NCI-H1048 (cell line): ENCODE results near the gene HDAC4.

Experiments
- DNase-seq: peaks from one replicate; lab custom pipeline; 2025; lab: John Stamatoyannopoulos, UW

Gene HDAC4

GRCh38 chr2:239397931-239398471 lies 2.8 kb downstream of the HDAC4 start:
- DNase-seq = no peak

DNA sequence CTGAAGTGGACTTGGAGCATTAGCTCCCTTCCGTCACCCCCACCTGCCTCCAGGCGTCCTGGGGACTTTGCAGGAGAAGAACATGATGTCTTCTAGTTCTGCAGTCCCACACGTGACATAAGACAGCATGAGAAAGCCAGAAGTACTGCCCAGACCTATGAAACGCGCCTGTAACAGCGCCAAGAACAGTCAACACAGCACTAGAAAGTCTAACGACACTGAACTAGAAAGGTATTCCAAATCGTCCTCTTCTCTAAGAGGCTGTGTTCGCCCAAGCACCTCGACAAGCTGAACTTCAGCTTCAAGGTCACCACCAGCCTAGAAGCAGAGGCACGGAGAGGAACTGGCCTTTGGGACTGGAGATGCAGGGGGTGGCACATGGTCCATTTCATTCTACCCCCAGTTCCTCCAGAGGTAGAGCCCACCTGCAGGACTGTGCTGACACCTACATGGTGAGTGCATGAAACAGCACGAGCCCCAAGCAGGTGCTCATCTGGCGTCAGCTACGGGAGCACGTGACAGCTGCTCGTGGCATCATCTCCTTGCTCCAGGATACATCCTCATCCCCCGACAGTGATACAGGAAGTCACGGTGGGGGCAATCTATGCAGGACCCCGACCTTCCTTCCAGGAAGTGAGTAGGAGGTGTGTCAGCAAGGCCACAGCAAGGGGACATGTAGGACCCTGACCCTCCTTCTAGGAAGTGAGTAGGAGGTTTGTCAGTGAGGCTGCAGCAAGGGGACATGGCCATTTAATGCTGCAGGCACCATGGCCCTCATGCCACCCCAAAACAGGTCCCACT lies 3.7 kb downstream of the HDAC4 start:
- DNase-seq = no peak

- DNase-seq = no peak
Measured at GRCh38 chr2:239395524-239395923, 5.3 kb downstream of the HDAC4 start.

GRCh38 chr2:239394978-239395377 lies 5.8 kb downstream of the HDAC4 start:
- no peak for DNase-seq

DNA sequence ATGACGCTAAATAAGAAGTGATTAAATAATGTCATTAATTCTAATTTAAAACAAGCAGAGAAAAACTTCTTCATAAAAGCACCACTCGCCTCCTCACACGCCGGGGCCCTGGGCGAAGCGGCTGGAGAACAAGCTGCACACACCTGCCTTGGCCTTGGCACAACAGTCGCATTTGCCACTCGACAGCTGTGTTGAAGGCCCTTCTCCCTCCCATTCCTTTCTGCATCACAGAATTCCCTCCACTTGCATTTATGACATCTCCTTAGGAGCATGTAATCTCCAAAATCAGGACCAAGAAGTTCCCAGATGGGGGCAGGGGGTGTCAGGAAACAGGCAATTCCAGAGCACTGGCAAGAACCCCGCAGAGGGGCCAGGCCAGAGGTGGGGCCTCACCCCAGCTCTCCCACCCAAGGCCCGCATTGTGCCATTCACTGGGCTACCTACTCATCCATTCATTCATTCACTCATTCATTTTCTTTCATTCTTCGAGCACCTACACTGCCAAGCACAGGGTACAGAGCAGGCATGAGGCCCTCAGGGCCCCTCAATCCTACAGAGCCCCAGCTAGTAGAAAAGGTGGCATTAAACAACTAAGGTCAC lies 6.4 kb downstream of the HDAC4 start:
- no peak for DNase-seq

DNA sequence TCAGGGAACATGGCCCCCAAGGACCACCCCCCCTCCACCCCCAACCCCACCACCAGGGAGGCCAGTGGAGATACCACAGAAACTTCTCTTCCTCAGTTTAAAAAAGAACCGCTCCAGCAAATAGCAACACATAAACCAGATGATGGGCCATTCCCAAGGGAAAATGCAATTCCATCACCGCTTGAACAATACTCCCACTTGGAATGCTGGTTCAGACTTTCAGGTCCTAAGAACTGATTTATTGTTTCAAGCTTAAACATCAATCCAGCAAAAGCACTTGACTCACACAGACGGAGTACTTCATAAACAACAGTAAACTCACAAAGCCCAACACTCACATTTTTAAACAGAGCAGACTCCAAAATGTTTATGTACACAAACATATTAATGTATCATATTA lies 6.9 kb downstream of the HDAC4 start:
- no peak for DNase-seq

DNA sequence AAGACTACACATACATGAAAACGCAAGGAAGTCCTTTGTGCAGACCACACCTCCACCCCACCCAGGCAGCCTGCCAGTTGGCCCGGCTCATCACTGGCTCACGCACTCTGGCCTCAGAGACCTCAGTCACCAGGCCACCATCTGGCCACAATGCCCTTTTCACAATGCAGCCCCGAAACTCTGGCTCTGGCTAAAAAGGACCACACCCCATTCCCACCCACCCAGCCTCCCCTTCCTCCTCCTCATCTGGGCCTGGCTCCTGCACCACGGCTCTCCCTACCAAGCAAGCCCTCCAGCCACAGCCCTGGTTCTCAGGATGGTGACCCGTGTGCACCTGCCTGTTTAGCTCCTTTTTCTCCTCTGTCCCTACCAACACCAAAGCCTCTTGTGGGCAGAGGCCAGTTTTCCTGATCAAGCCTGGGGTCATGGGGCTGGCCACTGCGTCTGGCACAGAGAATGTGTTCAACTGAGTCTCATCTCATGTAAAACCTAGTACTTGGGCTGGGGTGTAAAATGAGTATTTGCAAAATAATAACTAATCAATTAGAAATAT lies 7.4 kb downstream of the HDAC4 start:
- no peak for DNase-seq

DNA sequence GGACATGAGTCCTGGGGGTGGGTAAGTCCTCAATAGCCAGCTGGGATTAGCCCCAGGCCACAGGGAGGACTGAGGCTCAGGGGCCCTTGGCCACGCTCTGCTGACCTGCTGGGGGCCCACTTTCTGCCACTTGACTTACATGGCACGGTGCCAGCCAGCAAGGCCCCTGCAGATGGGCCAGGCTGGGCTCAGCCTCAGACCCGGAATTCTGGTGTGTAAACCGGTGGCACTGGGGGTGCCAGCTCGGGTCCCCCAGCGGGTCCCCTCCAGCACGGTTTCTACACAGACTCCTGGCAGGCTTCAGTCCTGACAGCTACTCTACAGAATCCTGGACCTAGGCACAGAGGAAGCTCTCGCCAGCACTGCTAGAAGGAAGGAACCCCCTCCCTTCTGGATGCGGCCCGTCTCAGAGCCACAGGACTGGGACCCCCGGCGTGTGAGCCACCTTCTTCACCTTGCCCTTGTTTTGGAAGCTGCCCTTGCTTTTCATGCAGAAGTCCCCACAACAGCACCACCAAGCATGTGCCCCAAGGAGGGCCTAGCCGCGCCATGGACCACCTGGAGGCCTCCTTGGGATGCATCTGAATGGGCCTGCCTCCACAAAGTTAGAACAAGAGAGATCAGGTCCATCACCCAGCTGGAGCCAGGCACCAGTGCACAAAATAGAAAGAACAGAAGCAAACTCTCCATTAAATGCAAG lies 8.0 kb downstream of the HDAC4 start:
- DNase-seq = no peak

- no peak for DNase-seq
Measured at GRCh38 chr2:239392072-239392357, 8.8 kb downstream of the HDAC4 start.

- no peak for DNase-seq
Measured at GRCh38 chr2:239391286-239392071, 9.3 kb downstream of the HDAC4 start.

GRCh38 chr2:239390546-239391285 lies 10.1 kb downstream of the HDAC4 start:
- DNase-seq = no peak

DNA sequence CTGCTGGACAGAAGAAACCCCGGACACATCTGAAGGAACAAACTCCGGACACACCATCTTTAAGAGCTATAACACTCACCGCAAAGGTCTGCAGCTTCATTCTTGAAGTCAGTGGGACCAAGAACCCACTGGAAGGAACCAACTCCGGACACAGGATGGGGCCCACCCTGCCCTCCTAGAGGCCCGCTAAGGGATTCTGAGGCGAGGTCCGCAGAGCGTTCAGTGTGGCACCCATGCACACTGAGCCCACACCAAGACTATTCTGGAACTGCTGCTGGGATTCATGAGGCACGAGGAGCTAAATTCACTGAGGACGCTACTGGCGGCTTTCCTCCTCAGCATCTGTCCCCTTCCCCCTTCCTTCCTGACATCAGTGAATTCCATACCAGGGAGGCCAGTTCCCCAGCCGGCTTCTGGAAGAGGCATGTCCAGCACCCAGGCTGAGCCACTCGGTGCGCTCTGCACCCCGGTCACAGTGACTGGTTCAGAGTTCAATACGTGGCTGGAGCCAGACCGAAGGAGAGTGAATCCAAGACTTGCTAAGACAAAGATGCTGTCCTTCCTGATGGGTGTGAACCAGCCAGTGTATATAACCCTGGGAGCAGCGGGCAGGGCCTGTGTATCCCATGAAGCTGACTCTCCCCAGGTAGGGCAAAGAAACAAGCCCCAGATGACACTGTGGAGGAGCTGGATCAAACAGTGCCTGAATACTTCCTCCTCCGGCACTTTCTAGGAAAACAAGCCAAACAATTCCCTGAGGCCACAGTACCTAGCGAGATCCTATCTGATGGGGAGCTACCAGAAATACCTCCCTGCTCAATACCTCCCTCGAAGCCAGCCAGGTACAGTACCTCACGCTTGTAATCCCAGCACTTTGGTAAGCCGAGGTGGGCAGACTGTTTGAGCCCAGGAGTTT lies 11.1 kb downstream of the HDAC4 start:
- DNase-seq = no peak

- no peak for DNase-seq
Measured at GRCh38 chr2:239388236-239389151, 12.3 kb downstream of the HDAC4 start.

- no peak for DNase-seq
Measured at GRCh38 chr2:239387811-239388210, 13.0 kb downstream of the HDAC4 start.

DNA sequence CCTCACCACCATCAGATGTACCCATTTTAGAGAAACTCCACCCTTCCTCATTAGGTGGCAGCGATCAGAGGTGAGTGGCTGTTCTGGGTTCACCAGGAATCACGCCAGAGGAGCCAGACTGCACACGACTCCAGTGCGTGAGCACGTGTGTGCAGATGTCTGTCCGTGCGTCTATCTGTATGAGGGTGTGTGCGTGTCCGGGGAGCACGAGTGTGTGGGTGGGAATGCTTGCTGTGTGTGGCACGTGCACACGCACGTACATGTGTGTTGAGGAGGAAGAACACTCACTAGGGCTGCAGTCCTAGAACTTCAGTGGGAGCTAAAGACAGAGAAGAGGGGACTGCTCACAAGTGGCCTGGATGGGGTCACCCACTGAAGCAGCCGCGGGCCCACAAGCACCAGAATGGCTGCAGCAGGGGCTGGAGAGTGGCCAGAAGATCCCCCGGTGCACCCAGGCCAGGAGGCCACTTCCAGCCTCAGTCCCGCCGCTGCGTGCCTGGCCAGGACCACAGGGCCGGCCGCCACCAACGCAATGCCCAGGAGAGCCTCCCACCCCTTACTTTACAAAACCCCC lies 13.9 kb downstream of the HDAC4 start:
- no peak for DNase-seq

- DNase-seq = no peak
Measured at GRCh38 chr2:239386001-239386670, 14.7 kb downstream of the HDAC4 start.

- DNase-seq = no peak
Measured at GRCh38 chr2:239385096-239386000, 15.5 kb downstream of the HDAC4 start.
